GM10847 (cell line): Measurements from ENCODE around the gene ZBTB46.

ENCODE experiments used
- POLR2A ChIP-seq: IDR thresholded peaks from 2 replicates; pipeline ENCODE4 v1.6.1; 2011; ENCODE audit not compliant: insufficient read length; ENCODE audit errors: extremely low read depth

Gene ZBTB46

DNA sequence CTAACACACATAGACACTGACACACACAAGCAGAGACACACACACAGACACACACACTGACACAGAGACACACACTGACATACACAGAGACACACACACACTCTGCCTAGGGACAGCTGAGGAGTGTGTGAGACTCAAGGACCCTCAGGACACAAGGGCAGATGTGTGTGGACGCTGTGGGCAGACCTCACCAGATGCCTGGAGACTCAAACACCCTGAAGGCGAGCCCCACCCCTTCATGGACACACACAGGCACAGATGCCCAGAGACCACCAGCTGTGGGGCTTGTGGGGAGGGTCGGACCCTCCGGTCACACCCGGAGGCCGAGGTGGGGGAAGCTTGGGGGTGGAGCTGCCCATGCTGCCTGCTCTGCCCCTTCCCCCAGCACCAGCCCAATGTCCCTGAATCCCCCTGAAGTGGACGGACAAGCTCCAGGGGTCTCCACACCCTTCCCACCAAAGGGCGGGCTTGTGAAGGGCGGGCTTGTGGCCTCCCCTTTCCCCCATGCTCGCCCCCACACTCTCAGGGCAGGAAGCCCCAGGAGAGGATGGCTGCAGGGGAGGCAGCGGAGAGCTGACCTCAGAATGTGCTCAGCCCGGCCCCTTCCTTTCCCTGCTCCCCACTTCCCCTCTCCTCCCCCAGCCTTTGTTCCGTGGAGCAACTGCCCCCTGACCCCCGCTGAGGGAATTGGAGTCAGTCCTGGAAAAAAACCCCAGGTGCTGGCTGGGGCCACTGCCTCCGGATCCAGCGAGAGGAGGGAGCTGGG lies 16.4 kb upstream of the ZBTB46 start:
- no peak for TF ChIP-seq POLR2A

DNA sequence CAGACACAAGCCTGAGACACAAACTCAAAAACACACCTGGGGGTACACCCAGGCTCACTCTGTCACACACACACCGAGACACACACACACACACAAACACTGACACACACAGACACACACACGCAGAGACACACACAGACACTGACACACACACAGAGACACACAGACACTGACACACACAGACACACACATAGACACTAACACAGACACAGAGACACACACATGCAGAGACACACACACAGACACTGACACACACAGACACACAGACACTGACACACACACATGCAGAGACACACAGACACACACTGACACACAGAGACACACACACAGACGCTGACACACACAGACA lies 15.8 kb upstream of the ZBTB46 start:
- no peak for TF ChIP-seq POLR2A

DNA sequence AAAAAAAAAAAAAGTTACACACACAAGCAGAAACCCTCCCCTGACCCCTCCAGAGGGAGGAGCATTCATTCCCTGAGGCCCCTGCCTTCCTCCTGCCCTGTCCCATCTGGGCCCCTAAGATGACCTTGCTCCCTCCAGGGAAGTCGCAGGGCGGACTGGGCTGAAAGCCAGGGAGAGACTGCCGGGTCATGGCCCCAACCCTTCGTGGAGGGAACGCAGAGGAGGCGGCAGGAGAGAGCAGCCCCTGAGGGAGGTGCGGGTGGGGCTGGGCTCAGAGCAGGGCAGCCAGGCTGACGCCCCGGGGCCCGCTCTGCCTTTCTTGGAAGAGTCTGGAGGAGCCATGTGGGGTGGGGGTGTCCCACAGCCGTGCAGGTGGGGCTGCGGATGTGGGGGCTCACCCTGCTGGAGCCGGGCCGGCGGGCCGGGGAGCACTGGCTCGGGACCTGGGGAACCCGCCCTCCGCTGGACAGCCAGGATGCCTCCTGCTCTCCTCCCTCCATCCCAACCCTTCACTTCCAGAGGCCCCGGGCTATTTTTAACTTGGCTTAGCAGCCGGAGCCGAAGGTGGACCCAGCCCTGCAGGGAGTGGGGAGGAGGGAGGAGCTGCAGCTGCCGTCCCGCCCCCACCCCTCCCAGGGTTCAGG lies 15.2 kb upstream of the ZBTB46 start:
- no peak for TF ChIP-seq POLR2A

DNA sequence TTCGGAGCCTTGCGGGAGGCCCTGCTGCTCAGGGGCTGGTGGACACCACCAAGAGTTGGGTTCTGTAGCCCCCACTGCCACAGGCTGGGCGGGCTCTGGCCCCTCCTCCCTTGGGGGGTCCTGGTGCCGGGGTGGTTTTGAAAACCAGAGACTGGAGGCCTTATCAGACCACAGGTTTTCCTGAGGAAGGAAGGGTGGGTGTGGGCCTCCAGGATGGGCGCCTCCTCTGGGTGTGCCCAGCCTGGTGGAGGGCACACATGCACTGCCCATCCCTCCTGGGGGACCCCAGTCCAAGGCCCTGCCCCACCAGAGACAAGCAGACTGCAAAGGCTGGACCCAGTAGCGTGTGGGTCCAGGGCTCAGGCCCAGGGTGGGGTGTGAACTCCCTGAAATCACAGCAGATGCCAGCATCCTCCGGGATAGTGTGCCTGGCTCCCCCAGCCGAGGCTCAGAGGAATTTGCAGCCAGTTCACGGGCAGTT lies 13.5 kb upstream of the ZBTB46 start:
- no peak for TF ChIP-seq POLR2A

DNA sequence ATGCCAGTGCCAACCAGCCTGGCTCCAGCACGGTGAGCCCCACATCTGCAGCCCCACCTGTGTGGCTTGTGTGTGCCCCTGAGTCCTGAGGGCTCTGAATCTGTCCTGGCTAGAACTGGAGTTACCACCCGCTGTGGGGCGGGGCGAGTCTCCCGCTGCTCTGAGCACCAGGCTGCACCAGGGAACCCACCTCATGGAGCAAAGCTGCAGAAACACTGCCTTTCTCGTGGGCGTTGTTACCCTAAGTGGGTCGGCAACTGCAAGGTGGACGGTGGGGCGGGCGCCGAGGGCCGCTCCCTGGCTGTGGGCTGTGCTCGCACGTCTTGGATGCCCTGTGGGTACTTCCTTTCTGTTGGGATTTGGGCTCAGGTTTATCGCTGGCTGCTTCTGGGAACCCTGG lies 12.7 kb upstream of the ZBTB46 start:
- no peak for TF ChIP-seq POLR2A

DNA sequence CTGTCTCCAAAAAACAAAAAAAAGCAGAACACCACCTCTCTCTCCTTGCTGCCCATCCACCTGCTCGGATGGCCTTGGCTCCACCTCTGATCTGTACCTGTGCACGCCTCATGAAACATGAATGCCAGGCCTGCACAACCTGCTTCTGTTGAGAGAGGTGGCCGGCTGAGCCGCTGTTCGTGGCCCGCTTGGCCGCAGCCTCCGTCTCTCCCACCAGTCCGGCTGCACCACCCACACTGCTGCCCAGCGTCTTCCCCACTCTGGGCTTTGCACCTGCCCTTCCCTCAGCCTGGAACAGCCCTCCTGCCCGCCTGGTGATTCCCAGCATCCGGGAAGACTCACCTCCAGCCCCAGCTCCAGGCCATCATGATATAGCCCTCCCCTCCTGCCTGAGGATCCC lies 12.2 kb upstream of the ZBTB46 start:
- no peak for TF ChIP-seq POLR2A

DNA sequence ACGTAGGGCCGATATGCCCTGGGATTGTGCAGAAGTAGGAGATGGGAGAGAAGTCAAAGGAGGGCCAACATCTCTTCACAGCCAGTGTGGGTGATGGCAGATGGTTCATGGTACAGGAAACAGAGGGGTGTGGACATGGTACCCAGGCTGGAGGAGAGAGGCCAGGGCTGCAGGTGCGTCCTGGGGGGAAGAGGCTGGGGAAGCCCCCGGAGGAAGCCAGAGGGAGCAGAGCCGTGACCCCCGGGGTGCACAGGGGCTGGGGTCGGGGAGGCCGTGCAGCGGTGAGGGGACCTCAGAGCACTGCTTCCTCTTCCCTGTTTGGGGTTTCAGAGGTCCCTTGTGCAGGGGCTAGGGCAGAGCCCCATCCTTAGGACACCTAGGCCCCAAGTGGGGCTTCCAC lies 11.2 kb upstream of the ZBTB46 start:
- no peak for TF ChIP-seq POLR2A

DNA sequence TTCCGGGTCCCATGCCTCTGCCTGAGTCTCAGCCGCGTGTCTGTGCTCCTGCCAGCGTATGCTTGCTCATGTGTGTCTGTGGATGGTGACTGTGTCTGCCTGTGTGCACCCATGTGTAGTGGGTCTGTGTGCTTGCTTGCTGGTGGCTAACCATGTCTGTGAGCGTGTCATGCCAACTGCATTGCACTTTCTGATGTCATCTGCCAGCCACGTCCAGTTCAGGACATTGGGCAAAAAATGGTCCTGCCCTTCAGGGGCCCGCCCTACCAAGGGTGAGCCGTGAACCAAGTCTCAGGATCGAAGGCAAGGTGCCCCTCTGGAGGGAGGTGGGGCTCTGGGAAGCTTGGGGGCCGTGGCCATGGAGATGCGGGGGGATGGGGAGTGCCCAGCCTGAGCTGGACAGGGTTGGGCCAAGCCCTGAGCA lies 9.4 kb upstream of the ZBTB46 start:
- TF ChIP-seq POLR2A = no peak

DNA sequence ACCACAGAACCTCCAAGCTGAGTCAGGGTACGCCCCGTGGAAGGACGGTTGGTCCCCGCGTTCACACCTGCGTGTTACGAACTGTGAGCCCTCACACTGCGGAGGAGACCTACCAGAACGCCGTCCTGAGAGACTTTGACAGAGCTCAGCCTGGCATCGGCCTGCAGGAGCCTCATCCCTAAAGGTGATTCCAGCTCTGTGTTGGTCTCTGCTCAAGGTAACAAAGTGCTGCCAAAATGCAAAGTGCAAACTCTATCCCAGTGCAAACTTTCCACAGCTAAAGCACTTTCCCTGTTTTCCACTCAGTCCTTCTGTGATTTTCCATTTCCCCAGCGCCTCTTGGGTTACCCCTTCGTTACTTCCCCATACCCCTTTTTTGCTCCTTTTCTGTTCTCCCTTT lies 8.6 kb upstream of the ZBTB46 start:
- no peak for TF ChIP-seq POLR2A

DNA sequence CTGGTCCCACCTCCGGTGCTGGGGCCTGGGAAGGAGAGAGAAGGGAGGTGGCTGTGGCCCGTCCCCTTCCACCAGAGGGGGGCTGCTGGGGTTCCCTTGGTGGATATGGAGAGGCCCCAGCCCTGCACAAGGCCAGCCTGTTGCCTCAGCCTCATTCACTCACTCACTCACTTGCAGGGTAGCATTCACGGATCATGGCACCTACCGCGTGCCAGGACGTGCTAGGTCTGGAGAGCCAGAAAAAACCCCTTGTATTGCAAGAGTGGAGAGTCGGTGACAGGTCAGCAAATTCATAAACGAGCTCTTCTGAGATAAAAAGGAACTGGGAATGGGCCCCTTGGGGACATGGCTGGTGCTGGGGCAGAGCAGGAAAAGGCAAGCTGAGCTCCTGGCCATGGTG lies 6.4 kb upstream of the ZBTB46 start:
- TF ChIP-seq POLR2A = no peak

DNA sequence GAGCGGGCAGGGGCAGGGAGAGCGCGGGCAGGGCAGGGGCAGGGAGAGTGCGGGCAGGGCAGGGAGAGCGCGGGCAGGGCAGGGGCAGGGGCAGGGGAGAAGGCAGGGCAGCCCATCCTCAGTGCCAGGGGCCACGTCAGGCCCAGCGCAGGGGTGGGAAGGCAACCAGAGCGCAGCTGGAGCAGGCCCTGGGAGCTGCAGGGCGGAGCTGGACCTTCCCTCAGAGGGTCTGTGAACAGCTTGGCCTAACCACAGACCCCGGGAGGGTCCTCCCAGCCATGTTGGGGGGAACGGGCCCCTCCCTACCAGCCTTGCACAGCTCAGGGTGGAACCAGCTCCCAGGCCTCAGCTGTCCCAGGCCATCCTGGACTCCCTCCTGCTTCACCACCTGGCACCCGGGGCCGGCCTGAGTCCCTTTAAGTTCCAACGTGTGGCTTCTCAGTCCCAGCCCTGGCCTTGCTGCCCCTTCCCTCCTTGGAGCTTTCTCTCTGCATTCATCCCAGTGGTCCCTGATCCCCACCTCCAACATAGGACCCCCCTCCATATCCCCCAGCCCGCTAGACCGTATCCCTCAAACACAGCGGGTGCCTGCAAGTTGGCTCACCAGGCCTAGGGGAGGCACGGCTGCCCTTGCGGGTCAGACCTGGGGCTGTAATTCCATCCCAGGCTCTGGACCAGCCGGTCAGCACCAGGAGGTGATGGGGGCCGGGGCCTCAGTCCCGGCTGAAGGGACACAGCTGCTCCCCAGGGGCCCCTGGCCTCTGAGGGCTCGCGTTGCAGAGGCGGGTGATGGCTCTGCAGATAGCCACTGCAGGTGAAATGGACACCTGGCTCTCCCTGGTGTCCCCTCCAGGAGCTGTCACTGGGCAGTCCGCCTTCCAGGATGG lies 5.6 kb upstream of the ZBTB46 start:
- no peak for TF ChIP-seq POLR2A

DNA sequence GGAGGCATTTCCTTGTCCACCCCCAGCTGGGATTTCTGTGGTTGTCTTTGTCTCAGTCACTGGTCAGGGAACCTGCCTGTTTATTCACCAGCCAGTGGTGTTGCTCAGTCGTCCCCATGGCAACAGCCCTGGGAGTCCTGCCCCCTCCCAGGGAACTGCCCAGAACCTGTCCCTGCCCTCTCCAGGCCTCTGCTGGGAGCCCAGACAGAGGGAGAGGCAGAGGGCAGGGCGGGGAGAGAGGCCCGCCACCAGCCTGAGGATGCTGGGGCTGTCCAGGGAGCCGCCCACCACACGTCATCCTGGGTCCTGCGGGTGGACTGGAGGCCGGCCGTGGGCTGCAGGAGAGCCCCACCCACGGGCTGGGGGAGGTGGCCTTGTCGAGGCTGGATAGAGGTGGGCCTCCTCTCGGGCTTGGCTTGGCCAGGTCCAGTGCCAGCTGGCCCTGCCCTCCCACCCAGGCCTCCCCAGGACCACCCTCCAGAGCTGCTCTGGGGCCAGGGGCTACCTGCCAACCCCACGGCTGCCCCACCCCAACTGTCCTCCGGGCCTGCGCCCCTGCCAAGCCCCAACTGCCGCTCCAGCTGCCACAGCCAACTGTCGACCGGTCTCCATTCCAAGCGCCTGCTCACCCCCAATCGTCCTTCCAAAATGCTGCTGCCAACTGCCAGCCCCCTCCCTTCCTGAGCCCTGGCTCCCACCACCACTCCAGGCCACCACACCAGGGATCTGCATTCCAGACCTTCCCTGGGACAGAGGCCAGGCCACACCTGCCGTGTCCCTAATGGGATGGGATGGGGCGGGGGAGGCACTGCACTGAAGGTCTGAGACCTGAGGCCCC lies 4.2 kb upstream of the ZBTB46 start:
- no peak for TF ChIP-seq POLR2A

DNA sequence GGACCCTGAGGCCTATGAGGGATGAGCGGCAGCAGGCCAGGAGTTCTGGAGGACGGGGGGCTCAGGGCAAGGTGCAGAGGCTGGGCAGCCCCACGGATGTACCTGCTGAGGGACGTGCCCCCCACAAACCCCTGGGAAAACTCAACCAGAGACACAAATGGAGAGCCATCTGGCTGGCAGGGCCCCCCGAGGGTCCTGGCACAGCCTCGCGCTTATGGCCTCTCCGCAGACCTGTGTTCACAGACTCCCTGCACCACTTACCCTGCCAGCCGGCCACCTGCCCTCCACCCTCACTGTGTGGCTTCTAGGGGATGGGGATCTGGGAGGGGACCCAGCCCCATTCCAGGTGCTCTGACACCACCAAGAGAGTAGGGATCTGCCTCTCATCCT lies 3.4 kb upstream of the ZBTB46 start:
- no peak for TF ChIP-seq POLR2A

DNA sequence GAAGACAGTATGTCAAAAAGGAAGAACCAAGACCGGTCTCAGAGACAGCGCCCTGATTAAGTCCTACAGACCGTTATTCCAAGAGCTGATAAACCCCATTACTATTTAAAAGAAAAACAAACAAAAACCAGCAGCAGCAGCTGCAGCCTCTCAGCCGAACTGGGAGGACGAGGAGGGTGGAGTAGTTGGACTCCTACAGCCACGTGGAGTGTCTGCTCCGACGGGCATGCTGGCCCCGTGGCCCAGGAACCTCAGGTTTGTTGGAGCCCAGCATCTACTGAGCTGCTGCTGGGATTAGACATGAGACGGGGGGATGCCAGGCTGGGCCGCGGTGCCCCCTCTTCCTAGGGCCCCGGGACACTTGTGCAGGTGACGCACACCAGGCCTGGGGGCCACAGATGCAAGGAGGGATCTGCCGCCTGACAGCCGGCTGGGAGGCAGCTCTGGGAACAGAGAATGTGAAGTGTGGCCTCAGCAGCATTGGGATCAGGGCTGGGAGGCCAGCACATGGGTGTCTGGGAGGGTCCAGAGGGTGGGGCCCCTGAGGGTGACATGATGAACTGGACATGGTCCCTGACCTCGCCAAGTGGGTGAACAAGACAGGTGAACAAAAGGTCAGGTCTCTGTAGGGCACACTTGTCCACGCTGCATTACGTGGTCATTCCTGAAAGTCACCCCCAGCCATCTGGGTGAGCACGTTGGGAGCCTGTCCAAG lies 2.9 kb upstream of the ZBTB46 start:
- no peak for TF ChIP-seq POLR2A
